NCI-H2227 (cell line): ENCODE measurements around the gene COL13A1.
A peak's percentile ranks its signal among the peaks of the same experiment; 100 is the strongest.

Experiments
- DNase-seq: peaks from one replicate; lab custom pipeline; 2025; ENCODE audit not compliant: unreplicated experiment; lab: John Stamatoyannopoulos, UW

COL13A1 gene

DNA sequence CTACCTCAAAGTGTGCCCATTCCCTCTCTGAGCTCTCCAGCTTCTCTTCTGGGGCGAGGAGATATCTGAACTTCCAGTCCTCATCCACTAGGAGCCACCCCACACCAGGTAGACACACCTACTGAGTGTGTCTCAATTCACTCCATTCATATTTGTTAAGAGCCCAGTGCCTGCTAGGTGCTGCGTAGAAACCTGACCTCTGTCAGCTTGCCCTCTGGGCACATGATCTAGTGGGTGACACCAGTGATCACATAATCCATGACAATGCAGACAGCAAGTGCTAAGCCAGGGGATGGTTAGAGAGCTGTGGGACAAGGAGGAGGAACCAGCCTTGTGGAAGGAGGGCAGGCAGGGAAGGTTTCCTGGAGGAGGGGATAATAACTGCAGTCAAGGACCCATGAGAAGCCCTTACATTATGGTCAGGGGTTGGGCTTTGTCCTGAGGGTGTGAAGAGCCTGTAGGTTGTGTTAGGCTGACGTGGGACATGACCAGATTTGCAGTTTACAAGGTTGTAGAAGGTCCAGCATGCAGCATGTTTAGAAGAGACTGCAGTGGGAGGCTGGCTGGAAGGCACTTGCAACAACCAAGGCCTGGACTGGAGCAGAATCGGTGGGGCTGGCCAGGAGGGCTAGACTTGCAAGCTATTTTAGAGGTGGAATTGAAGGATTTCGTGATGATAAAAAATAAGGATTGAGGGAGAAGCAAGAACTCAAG lies 81.8 kb downstream of the COL13A1 start:
- DNase-seq = no peak

DNA sequence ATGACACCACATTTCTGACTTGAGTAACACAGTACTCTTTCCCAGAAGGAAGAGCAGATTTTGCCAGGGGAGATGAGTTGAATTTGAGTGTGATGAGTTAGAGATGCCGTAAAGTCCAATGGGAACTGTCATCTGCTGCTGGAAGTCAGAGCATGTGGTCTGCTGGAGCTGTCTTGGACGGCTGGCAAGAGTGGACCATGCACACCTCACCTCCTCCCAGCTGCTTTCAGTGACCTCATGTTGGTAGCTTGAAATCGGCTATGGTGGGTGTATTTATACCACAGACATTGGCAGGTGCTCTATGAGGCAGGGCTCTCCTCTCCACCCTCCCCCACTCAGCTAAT lies 82.3 kb downstream of the COL13A1 start:
- no peak for DNase-seq

DNA sequence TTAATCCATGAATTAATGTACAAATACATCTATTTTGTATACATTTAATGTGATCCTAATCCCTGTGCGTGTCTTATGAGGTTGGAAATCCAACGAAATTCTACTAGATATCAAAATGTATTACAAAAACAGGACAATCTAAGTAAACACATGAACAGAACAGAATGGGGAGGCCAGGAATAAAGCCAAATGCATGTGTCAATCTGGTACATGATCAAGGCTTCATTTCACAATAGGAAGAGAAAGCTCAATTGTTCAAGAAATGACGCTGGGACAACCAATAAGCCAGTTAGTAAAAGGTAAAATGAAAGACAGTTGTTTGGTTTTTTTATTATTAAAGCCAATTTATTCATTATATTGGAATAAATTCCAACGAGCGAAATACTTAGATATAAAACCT lies 83.0 kb downstream of the COL13A1 start:
- DNase-seq = no peak

DNA sequence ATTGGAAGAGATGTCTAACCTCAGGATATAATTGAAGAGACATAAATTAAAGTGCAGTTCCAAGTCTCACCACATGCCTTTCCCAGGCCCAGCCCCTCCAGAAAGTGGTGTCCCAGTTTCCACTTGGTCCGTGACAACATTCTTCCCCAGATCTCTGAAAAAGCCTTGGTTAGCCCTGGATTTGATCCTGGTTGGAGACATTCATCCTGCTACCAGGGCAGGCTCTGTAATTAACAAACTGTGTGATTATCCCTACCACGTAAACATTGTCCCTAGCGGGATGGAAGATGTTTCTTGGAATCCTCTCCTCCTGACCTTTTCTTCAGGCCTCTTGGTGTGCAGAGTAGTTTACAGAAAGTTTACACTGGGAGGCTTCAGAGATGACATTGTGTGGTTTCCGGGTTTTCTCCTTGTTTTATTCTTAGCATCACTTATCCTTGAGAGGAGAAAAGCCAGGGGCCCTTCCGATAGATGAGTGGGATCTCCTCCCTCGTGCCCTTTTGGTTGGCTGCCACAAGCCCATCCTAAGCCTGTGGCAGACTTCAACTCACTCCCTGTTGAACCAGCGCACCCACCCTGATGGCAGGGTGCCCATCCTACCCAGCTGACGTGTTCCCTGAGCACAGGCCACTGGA lies 83.8 kb downstream of the COL13A1 start:
- no peak for DNase-seq

DNA sequence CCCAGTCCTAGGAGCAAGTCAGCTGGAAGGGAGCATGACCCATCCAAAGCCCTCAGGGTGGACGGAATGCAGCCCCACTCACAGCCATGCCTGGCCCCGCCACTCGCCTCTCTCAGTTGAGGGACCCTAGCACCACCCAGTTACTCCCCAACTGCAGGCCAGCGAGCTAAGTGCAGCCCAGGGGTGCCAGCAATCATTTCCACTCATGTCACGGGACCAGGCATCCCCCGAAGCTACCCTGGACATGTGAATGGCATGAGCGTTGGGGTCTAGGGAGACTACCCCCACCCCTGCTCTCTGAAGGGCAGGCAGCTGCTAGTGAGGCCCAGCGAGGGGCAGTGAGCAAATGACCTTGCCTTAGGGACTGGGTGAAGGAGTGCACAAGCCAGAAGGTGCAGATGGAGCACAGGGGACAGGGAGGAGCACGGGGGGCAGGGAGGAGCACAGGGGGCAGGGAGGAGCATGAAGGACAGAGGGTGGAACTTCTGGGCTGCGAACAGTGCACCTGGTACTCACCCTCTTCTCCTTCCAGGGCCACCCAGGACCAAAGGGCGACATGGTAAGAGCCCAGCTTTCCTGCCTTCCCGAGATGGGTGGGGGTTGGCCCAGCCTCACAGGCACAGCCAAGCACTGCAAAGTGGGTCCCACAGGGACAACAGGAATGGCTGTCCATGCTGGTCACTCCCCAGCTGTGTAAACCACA lies 87.3 kb downstream of the COL13A1 start:
- DNase-seq = no peak

DNA sequence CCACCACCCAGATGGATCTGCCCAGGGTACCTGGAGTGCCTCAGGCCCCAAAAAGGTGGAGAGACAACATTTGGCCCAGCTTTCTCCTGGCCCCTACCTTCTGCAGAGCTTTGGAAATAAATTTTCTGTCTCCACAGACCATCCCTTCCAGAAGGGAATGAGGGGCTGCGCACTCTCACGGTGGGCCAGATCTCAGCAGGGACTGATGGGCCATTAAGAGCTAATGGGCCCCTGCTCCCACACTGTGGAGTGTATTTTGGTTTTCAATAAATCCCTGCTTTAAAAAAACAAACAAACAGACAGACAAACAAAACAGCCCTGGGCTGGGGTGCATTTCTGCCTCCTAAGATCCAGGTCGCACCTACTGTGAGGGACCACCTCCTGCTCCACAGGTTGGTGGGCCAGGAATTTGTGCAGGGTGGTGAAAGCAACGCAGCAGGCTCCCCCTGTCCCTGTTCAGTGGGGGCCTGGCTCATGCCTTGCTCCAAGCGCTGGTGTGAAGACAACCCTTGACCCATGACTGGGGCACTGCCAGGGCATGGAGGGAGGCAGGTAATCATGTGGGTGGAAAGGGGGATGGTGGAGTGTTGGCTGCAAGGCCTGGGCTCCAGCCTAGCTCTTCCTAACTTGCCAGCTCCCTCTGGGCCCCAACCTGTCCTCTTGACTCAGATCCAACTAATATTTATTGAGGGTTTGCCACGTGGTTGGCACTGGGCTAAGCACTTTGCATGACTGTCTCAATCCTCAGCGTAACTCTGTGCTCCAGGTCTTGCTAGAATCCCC lies 88.5 kb downstream of the COL13A1 start:
- no peak for DNase-seq

DNA sequence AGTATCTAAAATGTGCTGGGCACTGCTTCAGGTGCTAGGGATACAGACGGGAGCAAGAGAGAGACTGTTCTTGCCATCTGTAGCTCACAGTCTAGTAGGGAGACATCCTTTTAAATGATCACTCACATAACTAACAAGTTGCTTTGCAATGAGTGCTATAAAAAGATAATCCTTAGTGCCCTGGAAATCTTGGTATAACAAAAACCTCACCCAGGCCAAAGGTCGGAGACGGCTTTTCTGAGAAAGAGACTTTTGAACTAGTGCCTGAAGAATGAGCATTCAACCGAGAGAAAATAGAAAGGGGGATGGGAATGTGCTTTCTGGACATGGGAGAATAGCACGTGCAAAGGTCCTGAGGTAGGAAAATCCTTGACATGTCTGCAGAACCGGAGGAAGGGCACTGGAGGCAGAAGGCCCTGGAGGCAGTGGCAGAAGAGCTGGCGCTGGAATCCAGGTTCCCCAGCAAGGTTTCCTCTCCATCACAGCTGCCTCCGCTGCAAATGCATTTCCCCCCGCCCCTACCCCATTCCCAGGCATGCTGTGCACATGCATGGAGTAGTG lies 89.4 kb downstream of the COL13A1 start:
- DNase-seq = no peak

DNA sequence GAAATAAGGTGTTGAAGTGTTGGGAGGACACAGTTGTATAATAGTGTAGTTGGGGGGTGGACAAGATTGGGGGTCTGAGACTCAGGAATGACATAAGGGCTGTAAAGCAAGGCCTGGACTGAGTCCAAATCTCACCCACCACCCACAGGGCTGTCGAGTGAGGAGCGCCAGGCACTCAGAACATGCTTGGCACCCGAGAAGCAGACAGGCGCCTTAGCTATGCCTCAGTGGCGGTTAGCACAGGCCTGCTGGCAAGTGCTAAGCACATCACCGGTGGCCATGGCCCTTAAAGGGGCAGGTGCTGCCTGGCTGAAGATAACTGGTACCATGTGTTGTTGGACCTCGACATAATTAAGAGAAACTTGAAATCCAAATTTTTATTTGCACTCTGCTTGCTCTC lies 90.7 kb downstream of the COL13A1 start:
- no peak for DNase-seq

DNA sequence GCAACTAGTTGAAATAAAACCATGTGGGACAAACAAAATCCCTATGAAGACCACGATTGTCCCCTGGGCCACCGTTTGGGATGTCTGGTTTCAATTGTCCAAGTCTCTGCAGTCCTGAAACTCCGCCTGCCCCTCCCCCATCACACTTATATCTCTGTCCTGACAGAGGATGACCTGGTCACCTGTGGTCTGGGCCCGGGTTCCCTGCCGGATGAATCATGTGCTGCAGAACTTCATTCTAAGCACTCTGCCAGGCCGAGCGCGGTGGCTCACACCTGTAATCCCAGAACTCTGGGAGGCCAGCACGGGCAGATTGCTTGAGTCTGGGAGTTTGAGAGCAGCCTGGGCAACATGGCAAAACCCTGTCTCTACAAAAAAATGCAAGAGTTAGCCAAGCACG lies 91.1 kb downstream of the COL13A1 start:
- no peak for DNase-seq

DNA sequence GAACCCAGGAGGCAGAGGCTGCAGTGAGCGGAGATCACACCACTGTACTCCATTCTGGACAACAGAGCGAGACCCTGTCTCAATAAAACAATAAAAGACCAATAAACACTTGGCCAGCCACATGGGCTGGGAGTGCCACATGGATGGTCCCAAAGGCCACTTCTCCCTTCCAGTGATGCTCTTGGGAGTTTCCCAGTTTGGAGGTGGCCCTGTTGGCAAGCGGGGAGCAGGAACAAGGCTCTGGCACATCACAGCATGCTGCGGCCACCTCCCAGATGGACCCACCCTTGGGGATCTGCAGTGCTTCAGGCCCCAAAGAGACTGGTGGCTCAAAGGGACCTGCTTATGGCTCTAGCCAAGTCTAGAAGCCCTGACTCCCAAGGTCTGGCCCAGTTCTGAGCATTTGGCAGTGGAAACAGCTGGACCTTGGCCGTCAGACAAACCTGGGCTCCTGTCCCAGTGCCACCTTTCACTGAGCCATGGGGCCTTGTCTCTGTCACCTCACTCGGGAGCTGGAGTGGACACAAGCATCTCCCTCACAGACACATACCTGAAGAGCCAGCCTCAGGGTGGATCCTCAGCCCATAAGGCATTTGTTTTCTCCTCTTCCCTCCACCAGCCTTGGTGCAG lies 91.7 kb downstream of the COL13A1 start:
- no peak for DNase-seq

DNA sequence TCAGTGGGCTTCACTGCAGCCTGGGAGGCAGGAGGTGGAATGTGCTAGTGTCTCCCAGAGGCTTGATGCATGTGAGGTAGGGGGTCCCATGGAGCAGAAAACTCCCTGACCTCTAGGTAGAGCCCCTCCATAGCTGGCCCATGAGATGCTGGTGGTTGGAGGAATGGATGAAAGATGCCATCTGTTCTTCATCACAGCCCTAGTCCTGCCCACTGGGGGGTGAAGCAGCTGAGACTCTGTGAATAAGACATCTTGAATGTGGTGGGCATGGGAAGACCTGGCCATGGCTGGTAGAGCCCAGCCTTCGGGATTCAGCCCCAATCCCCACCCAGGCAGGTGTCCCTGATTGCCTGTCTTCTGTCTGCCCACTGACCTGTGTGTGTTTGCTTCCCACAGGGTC lies 92.5 kb downstream of the COL13A1 start:
- no peak for DNase-seq

DNA sequence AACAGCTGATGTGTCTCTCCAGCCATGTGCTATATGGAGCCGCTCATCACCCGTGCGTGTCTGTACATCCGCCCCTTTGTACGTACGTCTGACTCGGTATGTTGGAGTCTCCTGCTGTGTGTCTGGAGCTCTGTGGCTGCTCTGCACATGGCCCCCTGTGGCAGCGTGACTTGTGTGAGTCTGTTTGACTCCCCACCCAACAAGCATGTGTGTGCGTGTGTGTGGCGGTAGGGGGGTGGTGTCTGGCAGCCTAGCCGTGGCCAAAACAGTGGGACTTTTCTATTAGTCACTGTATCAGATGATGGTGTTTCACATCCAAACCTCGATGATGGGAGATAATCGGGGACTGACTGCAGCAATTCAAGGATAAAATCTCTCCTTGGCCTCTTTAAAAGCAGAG lies 94.1 kb downstream of the COL13A1 start:
- DNase-seq = no peak

DNA sequence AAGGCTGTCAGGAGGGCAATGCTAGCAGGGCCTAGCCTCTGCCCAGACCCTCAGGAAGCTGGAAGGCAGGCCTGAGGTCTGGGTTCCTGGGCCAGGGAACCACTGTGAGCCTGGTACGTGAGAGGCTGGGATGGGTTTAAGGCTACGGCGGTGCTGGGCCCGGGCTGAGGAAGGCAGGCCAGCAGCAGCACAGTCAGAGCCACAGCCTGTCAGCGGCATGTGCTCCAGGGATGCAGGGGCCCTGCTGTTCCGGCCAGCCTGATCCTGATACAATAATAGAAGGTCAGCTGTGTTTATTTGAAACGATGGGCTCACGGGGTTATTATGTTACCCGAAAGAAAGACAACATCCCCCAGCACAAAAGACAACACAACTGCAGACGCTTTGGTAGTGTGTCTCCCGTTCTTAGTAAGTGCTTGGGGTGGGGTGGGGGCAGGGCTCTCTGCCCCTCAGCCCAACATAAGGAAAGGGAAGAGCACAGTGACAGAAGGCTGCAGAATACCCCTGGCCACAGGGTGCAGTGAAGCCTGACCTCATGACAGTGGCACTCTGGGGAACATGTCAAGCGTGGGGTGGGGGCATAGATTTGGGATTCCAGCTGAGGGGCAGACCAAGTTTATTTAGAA lies 95.0 kb downstream of the COL13A1 start:
- DNase-seq = peak; percentile 8

DNA sequence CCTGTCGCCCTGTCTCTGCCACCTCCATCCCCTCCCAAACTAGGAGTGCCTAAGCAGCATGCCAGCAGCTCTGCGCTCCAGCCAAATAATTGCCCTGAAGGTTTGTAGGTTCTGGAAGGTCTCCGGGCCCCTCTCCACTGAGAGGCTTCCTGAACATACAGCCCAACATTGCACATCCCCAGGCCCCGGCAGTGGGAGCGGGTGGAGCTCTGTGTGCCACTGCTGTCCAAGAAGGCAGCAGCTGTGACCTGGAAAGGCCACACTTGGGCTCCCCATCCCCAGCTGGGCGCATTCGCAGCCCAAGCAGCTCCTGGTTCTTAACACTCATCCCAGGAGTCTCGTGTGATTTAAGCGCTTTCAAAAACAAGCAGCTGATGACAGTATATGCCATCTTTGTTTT lies 95.7 kb downstream of the COL13A1 start:
- no peak for DNase-seq

DNA sequence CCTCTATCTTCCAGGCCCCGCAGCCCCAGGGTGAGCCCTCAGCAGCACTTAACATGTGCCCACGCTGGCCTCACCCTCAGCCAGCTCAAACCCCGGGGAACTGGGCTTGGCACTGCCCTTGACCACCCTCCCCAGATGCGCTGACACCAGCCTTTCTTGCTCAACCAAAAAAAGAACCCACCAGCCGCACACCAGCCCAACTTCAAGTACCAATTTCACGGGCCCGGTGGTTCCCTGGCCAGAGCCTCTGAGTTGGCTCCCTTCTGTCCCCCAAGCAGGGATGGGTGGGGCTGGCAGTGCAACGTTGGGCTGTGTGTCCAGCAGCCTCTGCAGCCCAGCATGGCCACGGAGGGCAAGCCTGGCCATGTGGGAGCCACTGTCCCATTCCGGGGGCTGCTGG lies 96.3 kb downstream of the COL13A1 start:
- DNase-seq = no peak

DNA sequence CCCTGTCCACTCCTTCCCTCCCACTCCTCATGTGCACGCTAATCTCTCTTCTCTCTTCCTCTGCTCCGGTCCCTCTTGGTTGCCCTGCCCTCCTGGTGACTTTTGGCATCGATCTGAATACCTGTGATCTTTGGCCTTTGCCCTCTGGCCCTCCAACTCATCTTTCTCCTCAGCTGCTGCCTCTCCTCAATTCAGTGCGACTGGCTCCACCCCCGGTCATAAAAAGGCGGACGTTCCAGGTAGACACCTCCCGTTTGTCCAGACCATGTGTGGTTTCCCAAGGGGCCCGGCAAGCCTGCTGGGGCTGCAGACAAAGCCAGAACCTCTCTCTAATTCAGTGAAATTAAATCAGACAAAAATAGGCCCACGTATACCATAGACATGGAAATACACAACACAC lies 96.8 kb downstream of the COL13A1 start:
- no peak for DNase-seq

DNA sequence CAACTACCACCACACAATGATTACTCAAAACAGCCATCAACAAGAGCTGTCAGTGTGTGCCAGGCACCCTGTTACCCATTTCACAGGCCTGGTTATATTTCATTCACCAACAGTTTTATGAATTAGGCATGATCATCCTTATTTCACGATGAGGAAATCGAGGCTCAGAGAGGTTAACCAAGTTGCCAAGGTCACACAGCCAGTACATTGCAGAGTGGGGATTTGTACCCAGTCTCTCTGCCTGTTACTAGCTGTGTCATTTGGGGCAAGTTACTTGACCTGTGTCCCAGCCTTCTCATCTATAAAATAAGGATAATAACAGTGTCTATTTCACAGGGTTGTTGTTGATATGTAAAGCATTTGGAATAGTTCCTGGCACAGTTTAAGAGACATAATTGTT lies 97.2 kb downstream of the COL13A1 start:
- no peak for DNase-seq

DNA sequence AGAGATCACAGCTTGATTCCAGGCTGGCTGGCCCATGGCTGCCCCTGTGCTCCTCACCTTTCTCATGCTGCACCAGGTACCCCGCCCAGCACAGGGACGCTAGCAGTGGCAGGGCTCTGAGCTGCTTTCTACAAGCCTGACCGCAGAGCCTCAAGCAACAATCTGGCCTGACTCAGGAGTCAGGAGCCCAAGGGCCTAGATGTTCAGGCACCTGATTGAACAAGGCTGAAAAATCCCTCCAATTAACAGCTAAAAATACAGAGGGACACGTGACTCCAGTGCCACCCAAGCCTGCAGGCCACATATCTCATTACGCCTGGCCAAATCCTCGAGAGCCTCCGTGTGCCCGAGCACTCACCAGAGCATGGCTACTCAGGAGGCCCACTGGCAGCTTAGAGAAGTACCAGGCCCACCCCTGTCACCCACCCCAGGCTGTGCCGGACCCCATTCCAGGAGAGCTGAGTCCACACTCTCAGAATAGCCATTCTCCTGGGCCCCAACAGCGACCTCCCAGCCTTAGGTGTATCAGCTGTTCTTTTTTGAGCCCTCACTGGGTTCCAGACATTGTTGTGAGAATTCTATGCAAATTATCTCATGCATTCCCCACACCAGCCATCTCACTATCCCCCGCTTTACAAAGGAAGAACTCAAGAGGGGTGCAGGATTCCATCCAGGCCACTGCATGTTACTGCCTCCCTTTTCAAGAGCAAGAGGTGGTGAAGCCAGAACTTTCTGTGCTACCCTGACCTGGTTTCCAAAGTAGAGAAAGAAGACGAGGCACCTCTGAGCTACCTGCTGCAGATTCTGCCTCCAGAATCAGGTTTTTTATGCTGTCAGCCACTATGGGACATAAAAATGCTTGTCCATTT lies 98.3 kb downstream of the COL13A1 start:
- DNase-seq = no peak

DNA sequence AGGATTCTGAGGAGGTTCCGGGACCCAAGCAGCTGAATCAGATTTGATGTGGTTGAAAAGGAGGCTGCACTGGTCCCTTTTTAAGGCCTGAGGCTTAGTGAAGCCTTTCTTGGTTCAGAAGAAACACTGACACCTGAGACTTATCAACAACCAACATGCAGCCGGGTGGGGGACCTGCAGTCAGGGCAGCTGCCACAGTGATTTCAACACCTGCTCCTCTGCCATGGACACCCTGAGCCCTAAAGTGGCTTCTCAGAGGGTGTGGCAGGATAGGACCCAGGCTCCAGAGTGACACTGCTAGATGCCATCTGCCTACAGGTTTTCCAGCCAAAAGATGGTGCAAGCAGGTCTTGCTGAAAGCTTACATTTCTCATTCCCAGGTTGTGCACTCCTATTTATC lies 99.3 kb downstream of the COL13A1 start:
- no peak for DNase-seq
